ENCODE measurements around the gene ARID5B. TPM values are rescaled to one million over a fixed set of nuclear protein-coding genes. Genes with fewer than 3 reads are reported as not detected.
A peak's percentile ranks its signal among the peaks of the same experiment; 100 is the strongest.

ARID5B gene
- polyA plus RNA-seq, 1 of the 3 experiments (the other 2 are of a cell fraction): 10.9 TPM

DNA sequence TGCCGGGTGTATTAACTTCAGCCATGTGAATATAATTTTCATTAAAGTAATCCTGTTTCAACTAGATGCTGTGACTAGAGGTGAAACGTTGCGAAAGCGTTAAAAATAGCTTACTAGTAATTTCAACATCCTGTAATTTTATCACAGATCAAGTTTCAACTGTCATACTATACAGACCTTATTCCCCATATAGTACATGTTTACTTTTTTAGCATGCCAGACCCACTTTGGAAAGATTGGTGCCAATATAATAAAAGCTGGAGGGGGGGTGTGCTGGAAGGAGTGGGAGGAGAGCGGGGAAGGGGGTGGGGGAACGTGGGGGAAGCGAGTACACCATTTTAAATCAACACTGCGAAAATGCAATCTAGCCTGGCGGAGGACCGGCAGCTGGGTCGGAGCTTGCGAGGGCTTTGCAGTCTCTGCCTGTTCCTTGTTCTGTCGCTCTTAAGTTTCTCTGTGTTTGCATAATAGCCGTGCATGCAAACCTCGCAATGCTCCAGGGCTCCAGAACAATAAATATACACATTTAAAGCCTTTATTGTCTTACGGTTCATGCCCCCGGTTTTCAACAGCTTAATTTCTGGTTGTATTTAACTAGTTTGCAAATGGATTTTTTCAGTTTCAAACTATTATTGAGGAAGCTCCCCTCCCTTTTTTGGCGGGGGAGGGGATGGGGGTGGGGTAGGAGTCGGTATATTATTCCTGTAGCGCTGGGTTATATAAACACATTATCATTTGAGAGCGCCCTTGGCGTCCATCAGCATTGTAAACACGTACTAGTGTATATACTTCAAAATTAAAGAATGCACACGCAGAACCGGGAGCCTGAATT lies 1.3 kb upstream of the ARID5B start:
- Histone ChIP-seq H3K9ac (peak overlapping the region; percentile 87), H3K9me3 (no peaks in the 10 kb centered on the region), H3K4me3 (ENCODE audit: low read depth in 2 of 2, low read length in 1 of 2) (peak overlapping the region; percentile 67 to 84), H4K20me1 (ENCODE audit: insufficient read depth) (no peaks in the 10 kb centered on the region), H3K27me3 (ENCODE audit: insufficient read depth) (no peaks in the 10 kb centered on the region), H3K4me1 (ENCODE audit: control insufficient read depth in 1 of 2, insufficient read depth in 2 of 2, low read depth in 1 of 2, low read length in 1 of 2) (peaks cover 23 to 26% of the 10 kb centered on the region in 2 experiments; a peak in 3 of 4 replicates), H3K36me3 (replicated peaks in 1 of 2; ENCODE audit: control insufficient read depth in 1 of 2, insufficient read depth in 2 of 2, low read length in 1 of 2) (no peaks in the 10 kb centered on the region), H3K79me2 (ENCODE audit: insufficient read depth) (peaks cover 33% of the 10 kb centered on the region), H3K4me2 (peak overlapping the region; percentile 91), H3F3A (replicated peaks; ENCODE audit: insufficient read depth) (peaks cover 31% of the 10 kb centered on the region), H3K27ac (ENCODE audit: low read depth in 2 of 2, low read length in 1 of 2) (peak overlapping the region; percentile 87 to 99), H2AFZ (ENCODE audit: low read depth) (peak overlapping the region; percentile 92), H3K9me2 (no peaks in the 10 kb centered on the region)
- 2% methylated on average over 24 of the region's 25 CpGs for WGBS (ENCODE audit: low lambda C conversion rate)
- peak; percentile 72 for DNase-seq
- ChIA-PET CTCF (interaction anchor here (0.9 to 4.4 kb wide), 9 partner anchors 63 to 760 kb away, joined by 3 to 35 read pairs (median 4); no protein-coding TSS in a partner anchor), POLR2A (no interaction called here)
- TF ChIP-seq, protein P1, sequence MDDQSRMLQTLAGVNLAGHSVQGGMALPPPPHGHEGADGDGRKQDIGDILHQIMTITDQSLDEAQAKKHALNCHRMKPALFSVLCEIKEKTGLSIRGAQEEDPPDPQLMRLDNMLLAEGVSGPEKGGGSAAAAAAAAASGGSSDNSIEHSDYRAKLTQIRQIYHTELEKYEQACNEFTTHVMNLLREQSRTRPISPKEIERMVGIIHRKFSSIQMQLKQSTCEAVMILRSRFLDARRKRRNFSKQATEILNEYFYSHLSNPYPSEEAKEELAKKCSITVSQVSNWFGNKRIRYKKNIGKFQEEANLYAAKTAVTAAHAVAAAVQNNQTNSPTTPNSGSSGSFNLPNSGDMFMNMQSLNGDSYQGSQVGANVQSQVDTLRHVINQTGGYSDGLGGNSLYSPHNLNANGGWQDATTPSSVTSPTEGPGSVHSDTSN (IDR thresholded peaks at IDR 0.05): peak; percentile 11; the same call in 1 of the 2 replicates
- TF ChIP-seq TCF12 (IDR thresholded peaks at IDR 0.05): 0 out of 2 replicates have a peak, but pooled peaks have one; percentile 12
- TF ChIP-seq TAF1 (IDR thresholded peaks at IDR 0.05; ENCODE audit: borderline replicate concordance, low read depth, low read length): 0 out of 2 replicates have a peak, but pooled peaks have one; percentile 9
- no peak for TF ChIP-seq MAX (IDR thresholded peaks at IDR 0.05; ENCODE audit: low read depth)
- TF ChIP-seq RFX5 (IDR thresholded peaks at IDR 0.05; ENCODE audit: low read length): no peak
- TF ChIP-seq NRF1 (IDR thresholded peaks at IDR 0.05; ENCODE audit: low read depth, low read length): no peak
- no peak for TF ChIP-seq USF2 (IDR thresholded peaks at IDR 0.05; ENCODE audit: borderline replicate concordance, low read depth, low read length)
- peak; percentile 69; the same call in 1 of the 2 replicates for TF ChIP-seq MEF2A (IDR thresholded peaks at IDR 0.05; ENCODE audit: borderline replicate concordance, low read depth)
- TF ChIP-seq NFIC (IDR thresholded peaks at IDR 0.05; ENCODE audit: borderline replicate concordance): no peak
- no peak for TF ChIP-seq ZBTB33 (IDR thresholded peaks at IDR 0.05; ENCODE audit: borderline replicate concordance, low read depth)
- TF ChIP-seq YY1 (IDR thresholded peaks at IDR 0.05; ENCODE audit: low read depth): no peak
- TF ChIP-seq RAD21 (IDR thresholded peaks at IDR 0.05; ENCODE audit: low read length): no peak
- no peak for TF ChIP-seq USF1 (IDR thresholded peaks at IDR 0.05; ENCODE audit: borderline replicate concordance, low read depth)
- no peak for TF ChIP-seq CHD2 (IDR thresholded peaks at IDR 0.05; ENCODE audit: low read length, partially characterized antibody)
- no peak for TF ChIP-seq SIN3A (IDR thresholded peaks at IDR 0.05; ENCODE audit: borderline replicate concordance, low read depth, low read length)
- TF ChIP-seq ELF1 (IDR thresholded peaks at IDR 0.05): no peak
- no peak for TF ChIP-seq RCOR1 (IDR thresholded peaks at IDR 0.05; ENCODE audit: low read length)
- 0 out of 4 replicates have a peak, but pooled peaks of 1 of the 2 experiments have one; percentile 8 for TF ChIP-seq EP300 (IDR thresholded peaks at IDR 0.05; ENCODE audit: borderline replicate concordance in 1 of 2, low read depth in 1 of 2, low read length in 1 of 2)
